Activated naive CD4-positive, alpha-beta T cell treated with anti-CD3 and anti-CD28 coated beads for 36 hours (primary cell): ENCODE data around the gene C7orf33. TPM values are rescaled to one million over a fixed set of nuclear protein-coding genes. Genes with fewer than 3 reads are reported as not detected.

Experiments used
- CTCF ChIA-PET: fragments of 350-600 bp; sonication (Branson Sonifier 250); formaldehyde crosslinking; loops from one replicate; lab custom pipeline; 2021; ENCODE audit warnings: antibody characterized with exemption; lab: Charles Lee
- DNase-seq: peaks from one replicate; pipeline ENCODE4 v3.0.0-alpha.2; 2020
- H3K27ac Mint-ChIP-seq: one replicate; pipeline ENCODE4 v1.8.0; 2021; ENCODE audit warnings: mild to moderate bottlenecking, mixed read lengths
- H3K27me3 Mint-ChIP-seq: one replicate; pipeline ENCODE4 v1.8.0; 2021; ENCODE audit warnings: low read depth, mixed read lengths
- H3K36me3 Mint-ChIP-seq: one replicate; pipeline ENCODE4 v1.8.0; 2021; ENCODE audit warnings: low read depth, mixed read lengths
- H3K4me1 Mint-ChIP-seq: one replicate; pipeline ENCODE4 v1.8.0; 2021; ENCODE audit warnings: low read depth, mixed read lengths
- H3K4me3 Mint-ChIP-seq: one replicate; pipeline ENCODE4 v1.8.0; 2021; ENCODE audit warnings: mild to moderate bottlenecking, moderate library complexity, mixed read lengths
- H3K9me3 Mint-ChIP-seq: one replicate; pipeline ENCODE4 v1.8.0; 2021; ENCODE audit warnings: mixed read lengths
- intact Hi-C: fragments of 100-400 bp; cut with micrococcal nuclease; formaldehyde crosslinking; loops from one replicate; pipeline ENCODE4 v1.15.1; 2023
- total RNA-seq, 2 experiments: library from RNA; stranded (reverse); gene quantifications; one replicate each; pipeline ENCODE4 v1.2.3, GENCODE V29; 2021

The C7orf33 gene
- total RNA-seq: not detected

- H3K27ac Mint-ChIP-seq: no peak within 1 kb of the TSS
- CTCF ChIA-PET: no interaction called here
- H3K36me3 Mint-ChIP-seq: no peaks in the 10 kb centered on the region
- intact Hi-C loops: no loop called here
- H3K9me3 Mint-ChIP-seq: no peaks in the 10 kb centered on the region
- no peak for DNase-seq
- no peak within 1 kb of the TSS for H3K4me3 Mint-ChIP-seq
- no peaks in the 10 kb centered on the region for H3K4me1 Mint-ChIP-seq
- H3K27me3 Mint-ChIP-seq: peaks cover 3% of the 10 kb centered on the region
Observed at GRCh38 chr7:148590471-148590870, at the start of gene C7orf33. TSS of gene C7orf33 (plus strand) at chr7:148590766. CDS start at chr7:148590926, 160 bp downstream.

GRCh38 chr7:148541891-148542504, 48.6 kb upstream of the C7orf33 start:
- Mint-ChIP-seq H3K4me3 (no peak overlapping the region), H3K27ac (no peak overlapping the region), H3K9me3 (no peaks in the 10 kb centered on the region), H3K36me3 (no peaks in the 10 kb centered on the region), H3K27me3 (no peaks in the 10 kb centered on the region), H3K4me1 (no peaks in the 10 kb centered on the region)
- CTCF ChIA-PET: interaction anchor here (1.0 to 2.0 kb wide), 2 partner anchors 23 to 38 kb away, joined by 3 to 4 read pairs; no protein-coding TSS in a partner anchor
- no peak for DNase-seq
- intact Hi-C loops: no loop called here

- Mint-ChIP-seq H3K4me3 (no peak overlapping the region), H3K27me3 (no peaks in the 10 kb centered on the region), H3K4me1 (peaks cover 4% of the 10 kb centered on the region), H3K9me3 (no peaks in the 10 kb centered on the region), H3K27ac (no peak overlapping the region), H3K36me3 (no peaks in the 10 kb centered on the region)
- CTCF ChIA-PET: no interaction called here
- intact Hi-C loops: no loop called here
- no peak for DNase-seq
Observed at GRCh38 chr7:148543302-148543701, 47.3 kb upstream of the C7orf33 start.

GRCh38 chr7:148545172-148545571, 45.4 kb upstream of the C7orf33 start:
- intact Hi-C loops: no loop called here

GRCh38 chr7:148545932-148546331, 44.6 kb upstream of the C7orf33 start:
- CTCF ChIA-PET: no interaction called here
- no peak for DNase-seq
- Mint-ChIP-seq H3K4me3 (no peak overlapping the region), H3K4me1 (peaks cover 5% of the 10 kb centered on the region), H3K36me3 (no peaks in the 10 kb centered on the region), H3K9me3 (peaks cover 8% of the 10 kb centered on the region), H3K27me3 (no peaks in the 10 kb centered on the region), H3K27ac (no peak overlapping the region)
- intact Hi-C loops: no loop called here

More at GRCh38 chr7:148545172-148545571, 45.4 kb upstream of the C7orf33 start:
- Mint-ChIP-seq H3K36me3 (no peaks in the 10 kb centered on the region), H3K9me3 (peaks cover 4% of the 10 kb centered on the region), H3K4me3 (no peak overlapping the region), H3K27ac (no peak overlapping the region), H3K27me3 (no peaks in the 10 kb centered on the region), H3K4me1 (peaks cover 5% of the 10 kb centered on the region)
- CTCF ChIA-PET: no interaction called here
- DNase-seq: no peak

- H3K27me3 Mint-ChIP-seq: no peaks in the 10 kb centered on the region
- peaks cover 12% of the 10 kb centered on the region for H3K9me3 Mint-ChIP-seq
- no peaks in the 10 kb centered on the region for H3K36me3 Mint-ChIP-seq
- intact Hi-C loops: no loop called here
- H3K4me1 Mint-ChIP-seq: peaks cover 5% of the 10 kb centered on the region
- CTCF ChIA-PET: no interaction called here
- no peak for DNase-seq
- no peak overlapping the region for H3K4me3 Mint-ChIP-seq
- H3K27ac Mint-ChIP-seq: no peak overlapping the region
Observed at GRCh38 chr7:148546857-148547256, 43.7 kb upstream of the C7orf33 start.

GRCh38 chr7:148547951-148548350, 42.6 kb upstream of the C7orf33 start:
- no peak overlapping the region for H3K4me3 Mint-ChIP-seq
- CTCF ChIA-PET: interaction anchor here (1.1 kb wide), 1 partner anchor 27 kb away, joined by 6 read pairs; no protein-coding TSS in a partner anchor
- H3K4me1 Mint-ChIP-seq: peaks cover 8% of the 10 kb centered on the region
- H3K36me3 Mint-ChIP-seq: no peaks in the 10 kb centered on the region
- no peak for DNase-seq
- H3K27ac Mint-ChIP-seq: no peak overlapping the region
- no peaks in the 10 kb centered on the region for H3K27me3 Mint-ChIP-seq
- peaks cover 12% of the 10 kb centered on the region for H3K9me3 Mint-ChIP-seq
- intact Hi-C loops: no loop called here

- Mint-ChIP-seq H3K9me3 (peaks cover 12% of the 10 kb centered on the region), H3K36me3 (no peaks in the 10 kb centered on the region), H3K27me3 (peaks cover 3% of the 10 kb centered on the region), H3K4me1 (peaks cover 15% of the 10 kb centered on the region), H3K4me3 (no peak overlapping the region), H3K27ac (no peak overlapping the region)
- intact Hi-C loops: no loop called here
- DNase-seq: no peak
- CTCF ChIA-PET: no interaction called here
Observed at GRCh38 chr7:148553979-148554378, 36.6 kb upstream of the C7orf33 start.

GRCh38 chr7:148556892-148557291, 33.7 kb upstream of the C7orf33 start:
- Mint-ChIP-seq H3K27ac (no peak overlapping the region), H3K4me3 (no peak overlapping the region), H3K27me3 (peaks cover 4% of the 10 kb centered on the region), H3K4me1 (peaks cover 21% of the 10 kb centered on the region), H3K36me3 (no peaks in the 10 kb centered on the region), H3K9me3 (no peaks in the 10 kb centered on the region)
- DNase-seq: no peak
- CTCF ChIA-PET: interaction anchor here (2.4 kb wide), 1 partner anchor 18 kb away, joined by 9 read pairs; no protein-coding TSS in a partner anchor
- intact Hi-C loops: no loop called here

- Mint-ChIP-seq H3K36me3 (no peaks in the 10 kb centered on the region), H3K9me3 (peaks cover 5% of the 10 kb centered on the region), H3K4me3 (no peak overlapping the region), H3K27ac (no peak overlapping the region), H3K27me3 (peaks cover 2% of the 10 kb centered on the region), H3K4me1 (peaks cover 18% of the 10 kb centered on the region)
- intact Hi-C loops: no loop called here
- CTCF ChIA-PET: interaction anchor here (0.7 to 1.5 kb wide), 2 partner anchors 28 to 54 kb away, joined by 3 read pairs; no protein-coding TSS in a partner anchor
- DNase-seq: no peak
Observed at GRCh38 chr7:148558914-148559313, 31.7 kb upstream of the C7orf33 start.

GRCh38 chr7:148561099-148561498, 29.5 kb upstream of the C7orf33 start:
- peaks cover 2% of the 10 kb centered on the region for H3K27me3 Mint-ChIP-seq
- peaks cover 27% of the 10 kb centered on the region for H3K4me1 Mint-ChIP-seq
- peaks cover 8% of the 10 kb centered on the region for H3K9me3 Mint-ChIP-seq
- no peak overlapping the region for H3K27ac Mint-ChIP-seq
- no peaks in the 10 kb centered on the region for H3K36me3 Mint-ChIP-seq
- CTCF ChIA-PET: interaction anchor here (0.7 to 1.4 kb wide), 3 partner anchors 13 to 301 kb away, joined by 3 to 5 read pairs (median 3); no protein-coding TSS in a partner anchor
- intact Hi-C loops: no loop called here
- DNase-seq: no peak
- no peak overlapping the region for H3K4me3 Mint-ChIP-seq

GRCh38 chr7:148563583-148564274, 26.8 kb upstream of the C7orf33 start:
- CTCF ChIA-PET: interaction anchor here (1.0 to 3.8 kb wide), 2 partner anchors 12 to 442 kb away, joined by 3 to 25 read pairs; no protein-coding TSS in a partner anchor
- DNase-seq: peak; percentile 53
- H3K36me3 Mint-ChIP-seq: no peaks in the 10 kb centered on the region
- H3K4me3 Mint-ChIP-seq: peak overlapping the region; percentile 20
- H3K9me3 Mint-ChIP-seq: peaks cover 8% of the 10 kb centered on the region
- H3K27ac Mint-ChIP-seq: peak overlapping the region; percentile 89
- intact Hi-C loops: loop anchor here (1.0 to 2.0 kb wide), 6 partner anchors 28 to 350 kb away; no protein-coding TSS in a partner anchor
- H3K27me3 Mint-ChIP-seq: peaks cover 2% of the 10 kb centered on the region
- H3K4me1 Mint-ChIP-seq: peaks cover 27% of the 10 kb centered on the region
